Keratinocyte (primary cell): ENCODE data around the gene DIP2B. TPM values are rescaled to one million over a fixed set of nuclear protein-coding genes. Genes with fewer than 3 reads are reported as not detected.

Experiments used
- DNase-seq: peaks from one replicate; pipeline ENCODE4 v3.0.0-alpha.2; 2011; ENCODE audit warnings: low read depth, missing footprints, low spot score
- FAIRE-seq: peaks from 2 replicates; lab custom pipeline; 2011; peaks lifted over from hg19 to GRCh38; lab: Jason Lieb, UNC
- H2AFZ ChIP-seq: 2 replicates; pipeline ENCODE4 v1.6.0; 2012; ENCODE audit warnings: low read length, control low read depth, inconsistent platforms; ENCODE audit not compliant: control insufficient read depth
- H3K27ac ChIP-seq: 2 replicates; pipeline ENCODE4 v1.5.1; 2011; ENCODE audit warnings: low read length; ENCODE audit not compliant: control insufficient read depth, insufficient read depth
- H3K27me3 ChIP-seq: 3 replicates; pipeline ENCODE4 v1.6.0; 2011; ENCODE audit warnings: low read length; ENCODE audit not compliant: control insufficient read depth, insufficient read depth; ENCODE audit errors: extremely low read depth
- H3K36me3 ChIP-seq, 2 experiments: 2 replicates in 1 of 2; 3 replicates in 1 of 2; pipeline ENCODE4 v1.5.1; 2011; ENCODE audit warnings: low read length in 2 of 2, mild to moderate bottlenecking in 1 of 2; ENCODE audit not compliant: control insufficient read depth in 2 of 2, insufficient read depth in 2 of 2; ENCODE audit errors: extremely low read depth in 1 of 2
- H3K4me1 ChIP-seq: 3 replicates; pipeline ENCODE4 v1.5.1; 2011; ENCODE audit warnings: low read length; ENCODE audit not compliant: control insufficient read depth, insufficient read depth; ENCODE audit errors: extremely low read depth
- H3K4me2 ChIP-seq: 3 replicates; pipeline ENCODE4 v1.6.0; 2011; ENCODE audit warnings: low read depth, low read length; ENCODE audit not compliant: control insufficient read depth, insufficient read depth; ENCODE audit errors: extremely low read depth
- H3K4me3 ChIP-seq, 3 experiments: fragments of 200-600 bp in 1 of 3; sonication (generic) in 1 of 3; 2 replicates in 2 of 3; 3 replicates in 1 of 3; pipeline ENCODE4 v1.5.1; 2011 to 2016; ENCODE audit warnings: low read length in 3 of 3, mild to moderate bottlenecking in 3 of 3, control low read depth in 2 of 3, inconsistent platforms in 1 of 3, low read depth in 1 of 3, mixed read lengths in 1 of 3, mixed run types in 1 of 3, moderate library complexity in 1 of 3; ENCODE audit not compliant: control insufficient read depth in 2 of 3, insufficient read depth in 2 of 3; ENCODE audit errors: extremely low read depth in 1 of 3
- H3K79me2 ChIP-seq: 2 replicates; pipeline ENCODE4 v1.6.0; 2012; ENCODE audit warnings: low read length; ENCODE audit not compliant: control insufficient read depth, insufficient read depth
- H3K9ac ChIP-seq: 3 replicates; pipeline ENCODE4 v1.6.0; 2011; ENCODE audit warnings: low read length; ENCODE audit not compliant: control insufficient read depth, insufficient read depth; ENCODE audit errors: extremely low read depth
- H3K9me1 ChIP-seq: 3 replicates; pipeline ENCODE4 v1.6.0; 2011; ENCODE audit warnings: low read length; ENCODE audit not compliant: control insufficient read depth, insufficient read depth; ENCODE audit errors: extremely low read depth
- H3K9me3 ChIP-seq: 2 replicates; pipeline ENCODE4 v1.5.1; 2012; ENCODE audit warnings: low read depth, low read length; ENCODE audit not compliant: control insufficient read depth
- H4K20me1 ChIP-seq: 3 replicates; pipeline ENCODE4 v1.6.0; 2011; ENCODE audit warnings: low read length; ENCODE audit not compliant: control insufficient read depth, insufficient read depth; ENCODE audit errors: extremely low read depth
- EZH2 ChIP-seq: IDR thresholded peaks from one replicate; pipeline ENCODE4 v1.6.1; 2012; ENCODE audit warnings: inconsistent platforms, mild to moderate bottlenecking, low read length, moderate library complexity
- dilution Hi-C: fragments of 300-500 bp; cut with MboI; formaldehyde crosslinking; loops from one replicate; pipeline ENCODE4 v1.7.0; 2020; ENCODE audit warnings: low sequenced_read_pairs; ENCODE audit not compliant: extremely low pct_ligation_motif_present
- polyA plus RNA-seq, 5 experiments: library from polyadenylated mRNA; depleted of rRNA in 3 of 5; stranded (reverse) in 3 of 5; stranded (forward) in 1 of 5; unstranded in 1 of 5; fragments of >200 nt; gene quantifications; 1 replicate in 1 of 5; 2 replicates in 3 of 5; 3 replicates in 1 of 5; pipeline versions ENCODE4 v1.2.1 to v1.2.3, GENCODE V29; 2011 to 2012; ENCODE audit warnings: missing spikeins in 2 of 5, low read depth in 1 of 5, low replicate concordance in 1 of 5
- TF ChIP-seq, protein P1 (sequence below), 3 experiments: IDR thresholded peaks in 1 of 3; conservative IDR thresholded peaks in 1 of 3; optimal IDR thresholded peaks in 1 of 3; 2 replicates in 2 of 3; 3 replicates in 1 of 3; pipeline versions ENCODE3 to v1.5.1; 2011; ENCODE audit warnings: low read length in 3 of 3, mild to moderate bottlenecking in 3 of 3, moderate library complexity in 2 of 3, control low read depth in 1 of 3, inconsistent platforms in 1 of 3; ENCODE audit not compliant: insufficient read depth in 2 of 3; ENCODE audit errors: extremely low read depth in 1 of 3

Gene DIP2B
- polyA plus RNA-seq, 1 donor (not counting 4 experiments of a cell fraction or from before 2014, with no cell fraction given) = 30.2 TPM

DNA sequence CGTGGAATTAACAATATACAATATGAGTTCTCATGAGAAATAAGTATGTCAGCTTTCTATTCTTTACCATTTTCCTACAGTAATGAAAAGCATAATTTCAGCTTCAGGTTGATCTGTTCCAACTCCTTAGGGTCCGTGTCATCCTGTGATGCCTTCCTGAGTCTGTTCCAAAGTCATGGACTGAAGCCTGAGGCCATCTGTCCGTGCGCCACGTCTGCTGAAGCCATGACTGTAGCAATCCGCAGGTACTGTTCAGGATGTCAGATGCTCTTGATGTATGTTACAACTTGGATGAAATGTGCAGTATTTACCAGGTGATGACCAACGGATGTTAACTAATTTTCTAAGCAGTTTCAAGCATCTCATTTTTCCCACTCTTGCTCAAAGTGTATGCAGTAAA lies 192.1 kb downstream of the DIP2B start:
- no peak overlapping the region for H3K4me2 ChIP-seq
- no peaks in the 10 kb centered on the region for H4K20me1 ChIP-seq
- H3K27me3 ChIP-seq = no peaks in the 10 kb centered on the region
- H3K9me3 ChIP-seq = no peaks in the 10 kb centered on the region
- H3K36me3 ChIP-seq = peaks cover 25 to 35% of the 10 kb centered on the region in 2 experiments
- TF ChIP-seq, protein P1, sequence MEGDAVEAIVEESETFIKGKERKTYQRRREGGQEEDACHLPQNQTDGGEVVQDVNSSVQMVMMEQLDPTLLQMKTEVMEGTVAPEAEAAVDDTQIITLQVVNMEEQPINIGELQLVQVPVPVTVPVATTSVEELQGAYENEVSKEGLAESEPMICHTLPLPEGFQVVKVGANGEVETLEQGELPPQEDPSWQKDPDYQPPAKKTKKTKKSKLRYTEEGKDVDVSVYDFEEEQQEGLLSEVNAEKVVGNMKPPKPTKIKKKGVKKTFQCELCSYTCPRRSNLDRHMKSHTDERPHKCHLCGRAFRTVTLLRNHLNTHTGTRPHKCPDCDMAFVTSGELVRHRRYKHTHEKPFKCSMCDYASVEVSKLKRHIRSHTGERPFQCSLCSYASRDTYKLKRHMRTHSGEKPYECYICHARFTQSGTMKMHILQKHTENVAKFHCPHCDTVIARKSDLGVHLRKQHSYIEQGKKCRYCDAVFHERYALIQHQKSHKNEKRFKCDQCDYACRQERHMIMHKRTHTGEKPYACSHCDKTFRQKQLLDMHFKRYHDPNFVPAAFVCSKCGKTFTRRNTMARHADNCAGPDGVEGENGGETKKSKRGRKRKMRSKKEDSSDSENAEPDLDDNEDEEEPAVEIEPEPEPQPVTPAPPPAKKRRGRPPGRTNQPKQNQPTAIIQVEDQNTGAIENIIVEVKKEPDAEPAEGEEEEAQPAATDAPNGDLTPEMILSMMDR (optimal IDR thresholded peaks at IDR 0.05 in 1 of 3, IDR thresholded peaks at IDR 0.05 in 1 of 3, conservative IDR thresholded peaks at IDR 0.05 in 1 of 3; ENCODE audit: extremely low read depth in 1 of 3, insufficient read depth in 2 of 3, low read length in 3 of 3) = no peak
- TF ChIP-seq EZH2 = no peak
- no peak overlapping the region for H3K4me3 ChIP-seq
- H3K9me1 ChIP-seq = no peaks in the 10 kb centered on the region
- H3K79me2 ChIP-seq = no peaks in the 10 kb centered on the region
- H3K27ac ChIP-seq = no peak overlapping the region
- DNase-seq = no peak
- no peak overlapping the region for H3K9ac ChIP-seq
- H3K4me1 ChIP-seq = no peaks in the 10 kb centered on the region
- dilution Hi-C loops = no loop called here
- no peak overlapping the region for H2AFZ ChIP-seq
- FAIRE-seq = no peak

DNA sequence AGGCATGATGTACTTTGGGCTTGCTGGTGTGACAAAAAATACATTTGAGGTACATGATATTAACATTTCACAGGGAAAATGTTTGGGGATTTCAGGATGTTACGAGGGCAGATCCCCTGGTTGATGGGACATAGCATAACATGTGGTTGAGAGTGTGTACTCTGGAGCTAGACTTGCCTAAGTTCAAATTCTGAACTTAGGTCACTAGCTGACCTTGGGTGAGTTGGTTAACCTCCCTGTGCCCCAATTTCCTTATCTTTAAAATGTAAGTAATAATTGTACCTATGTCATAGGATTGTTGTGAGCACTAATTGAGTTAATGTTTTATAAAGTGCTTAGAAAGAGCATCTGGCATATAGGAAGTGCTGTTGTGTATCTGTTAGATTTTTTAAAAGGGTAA lies 194.4 kb downstream of the DIP2B start:
- no peaks in the 10 kb centered on the region for H3K4me1 ChIP-seq
- H3K36me3 ChIP-seq = peaks cover 22 to 38% of the 10 kb centered on the region in 2 experiments
- no peaks in the 10 kb centered on the region for H3K9me3 ChIP-seq
- no peak overlapping the region for H2AFZ ChIP-seq
- no peaks in the 10 kb centered on the region for H3K9me1 ChIP-seq
- no peak for TF ChIP-seq EZH2
- TF ChIP-seq, protein P1 (optimal IDR thresholded peaks at IDR 0.05 in 1 of 3, IDR thresholded peaks at IDR 0.05 in 1 of 3, conservative IDR thresholded peaks at IDR 0.05 in 1 of 3; ENCODE audit: extremely low read depth in 1 of 3, insufficient read depth in 2 of 3, low read length in 3 of 3) = no peak
- H3K27me3 ChIP-seq = no peaks in the 10 kb centered on the region
- H4K20me1 ChIP-seq = no peaks in the 10 kb centered on the region
- H3K27ac ChIP-seq = no peak overlapping the region
- dilution Hi-C loops = no loop called here
- no peak for FAIRE-seq
- no peak overlapping the region for H3K9ac ChIP-seq
- H3K79me2 ChIP-seq = no peaks in the 10 kb centered on the region
- H3K4me3 ChIP-seq = no peak overlapping the region
- H3K4me2 ChIP-seq = no peak overlapping the region
- DNase-seq = no peak
